SK-N-SH treated with all-trans-retinoic acid at 6 μM for 48 hours (cell line): ENCODE data around the gene PTDSS2.

Experiments
- OSR1 ChIP-seq: fragments of 250-450 bp; sonication (Bioruptor Pico); IDR thresholded peaks from 2 replicates; pipeline ENCODE4 v1.8.0; 2022; ENCODE audit warnings: moderate library complexity, mild to moderate bottlenecking, inconsistent platforms
- RARB ChIP-seq: fragments of 250-450 bp; sonication (Bioruptor Pico); IDR thresholded peaks from 2 replicates; pipeline ENCODE4 v1.8.0; 2021; ENCODE audit warnings: mild to moderate bottlenecking, moderate library complexity
- TOX ChIP-seq: fragments of 250-450 bp; sonication (Bioruptor Pico); IDR thresholded peaks from 2 replicates; pipeline ENCODE4 v1.8.0; 2021; ENCODE audit warnings: mild to moderate bottlenecking, moderate library complexity, borderline replicate concordance
- TF ChIP-seq, protein P1 (sequence below): fragments of 250-450 bp; sonication (Bioruptor Pico); IDR thresholded peaks from 2 replicates; pipeline ENCODE4 v1.8.0; 2020; ENCODE audit warnings: mild to moderate bottlenecking, moderate library complexity, borderline replicate concordance

DNA sequence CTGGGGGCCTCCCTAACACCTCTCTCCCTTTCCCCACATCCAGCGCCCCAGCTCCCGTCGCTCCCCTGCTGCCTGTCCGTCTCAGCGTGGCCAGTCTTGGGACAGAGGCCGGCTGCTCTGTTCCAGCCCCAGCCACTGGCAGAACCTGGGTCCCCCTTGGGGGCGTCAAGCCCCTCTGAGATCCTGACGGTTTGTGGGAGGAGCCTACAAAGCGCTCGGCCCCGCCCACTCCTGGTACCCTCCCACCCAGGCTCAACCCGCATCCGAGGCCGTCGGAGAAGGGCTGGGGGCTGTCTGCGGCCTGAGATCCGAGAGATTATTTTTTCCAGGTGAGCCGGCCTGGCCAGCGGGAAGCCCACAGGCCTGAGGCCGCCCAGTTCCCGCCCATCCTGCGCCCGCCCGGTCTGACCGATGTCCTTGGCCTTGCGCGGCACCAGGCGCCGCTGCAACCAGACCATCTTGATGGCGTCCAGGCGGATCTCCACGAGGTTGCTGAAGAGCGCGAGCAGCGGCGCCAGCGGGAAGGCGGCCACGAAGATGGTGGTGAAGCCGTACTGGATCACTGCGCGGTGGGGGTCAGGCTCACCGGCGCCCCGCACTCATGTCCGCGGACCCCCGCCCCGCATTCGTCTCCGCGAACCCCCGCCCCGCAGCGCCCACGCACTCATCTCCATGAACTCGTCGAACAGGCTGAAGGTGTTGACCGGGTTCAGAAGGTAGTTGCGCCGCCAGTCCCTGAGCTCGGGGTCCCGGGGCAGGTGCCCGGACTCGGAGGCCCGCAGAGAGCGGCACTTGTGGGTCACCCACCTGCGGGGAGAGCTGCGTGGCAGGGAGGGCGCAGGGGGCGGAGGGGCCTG lies 29.8 kb upstream of the PTDSS2 start:
- no peak for TF ChIP-seq TOX
- TF ChIP-seq, protein P1, sequence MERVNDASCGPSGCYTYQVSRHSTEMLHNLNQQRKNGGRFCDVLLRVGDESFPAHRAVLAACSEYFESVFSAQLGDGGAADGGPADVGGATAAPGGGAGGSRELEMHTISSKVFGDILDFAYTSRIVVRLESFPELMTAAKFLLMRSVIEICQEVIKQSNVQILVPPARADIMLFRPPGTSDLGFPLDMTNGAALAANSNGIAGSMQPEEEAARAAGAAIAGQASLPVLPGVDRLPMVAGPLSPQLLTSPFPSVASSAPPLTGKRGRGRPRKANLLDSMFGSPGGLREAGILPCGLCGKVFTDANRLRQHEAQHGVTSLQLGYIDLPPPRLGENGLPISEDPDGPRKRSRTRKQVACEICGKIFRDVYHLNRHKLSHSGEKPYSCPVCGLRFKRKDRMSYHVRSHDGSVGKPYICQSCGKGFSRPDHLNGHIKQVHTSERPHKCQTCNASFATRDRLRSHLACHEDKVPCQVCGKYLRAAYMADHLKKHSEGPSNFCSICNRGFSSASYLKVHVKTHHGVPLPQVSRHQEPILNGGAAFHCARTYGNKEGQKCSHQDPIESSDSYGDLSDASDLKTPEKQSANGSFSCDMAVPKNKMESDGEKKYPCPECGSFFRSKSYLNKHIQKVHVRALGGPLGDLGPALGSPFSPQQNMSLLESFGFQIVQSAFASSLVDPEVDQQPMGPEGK, result no peak
- no peak for TF ChIP-seq RARB (CRISPR knock-in tag)
- TF ChIP-seq OSR1, result no peak
